Activated CD8-positive, alpha-beta T cell treated with anti-CD3 and anti-CD28 coated beads for 36 hours (primary cell): ENCODE data around the gene ATXN7L1. TPM values are rescaled to one million over a fixed set of nuclear protein-coding genes. Genes with fewer than 3 reads are reported as not detected.

Source experiments
- ATAC-seq: fragments of 200-7000 bp; cut with Tn5 transposase; one replicate; pipeline ENCODE4 v1.10.0; 2021; ENCODE audit warnings: mild to moderate bottlenecking, moderate library complexity
- CTCF ChIA-PET: fragments of 350-600 bp; sonication (Branson Sonifier 250); formaldehyde crosslinking; loops from one replicate; lab custom pipeline; 2021; ENCODE audit warnings: antibody characterized with exemption; lab: Charles Lee
- POLR2A ChIA-PET: fragments of 350-600 bp; sonication (Branson Sonifier 250); formaldehyde crosslinking; loops from one replicate; lab custom pipeline; 2021; ENCODE audit warnings: antibody characterized with exemption; lab: Charles Lee
- DNase-seq: peaks from one replicate; pipeline ENCODE4 v3.0.0-alpha.2; 2020
- H3K27ac Mint-ChIP-seq: one replicate; pipeline ENCODE4 v1.8.0; 2021; ENCODE audit warnings: mild to moderate bottlenecking, mixed read lengths
- H3K27me3 Mint-ChIP-seq: one replicate; pipeline ENCODE4 v1.8.0; 2021; ENCODE audit warnings: mixed read lengths
- H3K36me3 Mint-ChIP-seq: one replicate; pipeline ENCODE4 v1.8.0; 2021; ENCODE audit warnings: low read depth, mixed read lengths
- H3K4me1 Mint-ChIP-seq: one replicate; pipeline ENCODE4 v1.8.0; 2021; ENCODE audit warnings: low read depth, mixed read lengths
- H3K4me3 Mint-ChIP-seq: one replicate; pipeline ENCODE4 v1.8.0; 2021; ENCODE audit warnings: mild to moderate bottlenecking, moderate library complexity, mixed read lengths
- H3K9me3 Mint-ChIP-seq: one replicate; pipeline ENCODE4 v1.8.0; 2021; ENCODE audit warnings: mixed read lengths
- intact Hi-C: fragments of 100-400 bp; cut with micrococcal nuclease; formaldehyde crosslinking; loops from one replicate; pipeline ENCODE4 v1.10.0; 2022
- total RNA-seq, 2 experiments: library from RNA; stranded (reverse); gene quantifications; one replicate each; pipeline ENCODE4 v1.2.3, GENCODE V29; 2021
- TF ChIP-seq, protein P1 (sequence below): fragments of 200-600 bp; IDR thresholded peaks from one replicate; pipeline ENCODE4 v1.8.0; 2022; ENCODE audit warnings: antibody characterized with exemption, mild to moderate bottlenecking

Gene ATXN7L1
- total RNA-seq, 2 experiments from 2014 or later, result 4.8 to 5.3 TPM

DNA sequence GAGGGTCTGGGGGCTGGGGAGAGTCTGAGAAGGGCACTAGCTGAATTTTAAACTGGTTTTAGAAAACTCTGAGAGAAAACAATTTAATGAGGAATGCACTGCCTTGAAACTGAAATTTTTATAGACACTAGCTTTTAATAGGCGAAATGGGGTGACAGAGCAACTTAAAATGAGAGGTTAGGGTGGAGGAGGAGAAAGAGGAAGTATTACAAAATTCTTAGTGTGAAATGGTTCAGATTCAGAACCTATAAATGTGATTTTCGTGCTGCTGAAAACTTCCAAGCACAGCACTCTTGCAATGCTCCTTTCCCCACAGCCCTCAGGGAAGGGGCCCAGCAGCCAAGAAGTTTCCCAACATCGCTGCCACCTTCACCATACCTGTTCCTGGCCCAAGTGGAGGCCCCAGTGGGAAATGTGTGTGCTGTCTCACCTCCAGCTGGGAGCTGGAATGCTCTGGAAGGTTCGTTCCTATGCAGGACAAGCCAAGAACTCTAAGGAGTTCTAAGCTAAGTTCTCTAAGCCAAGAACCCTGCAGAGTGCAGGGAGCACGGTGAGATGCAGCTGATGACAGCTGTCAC lies 60.0 kb downstream of the ATXN7L1 start:
- H3K9me3 Mint-ChIP-seq, result no peaks in the 10 kb centered on the region
- H3K27me3 Mint-ChIP-seq, result no peaks in the 10 kb centered on the region
- TF ChIP-seq, protein P1, sequence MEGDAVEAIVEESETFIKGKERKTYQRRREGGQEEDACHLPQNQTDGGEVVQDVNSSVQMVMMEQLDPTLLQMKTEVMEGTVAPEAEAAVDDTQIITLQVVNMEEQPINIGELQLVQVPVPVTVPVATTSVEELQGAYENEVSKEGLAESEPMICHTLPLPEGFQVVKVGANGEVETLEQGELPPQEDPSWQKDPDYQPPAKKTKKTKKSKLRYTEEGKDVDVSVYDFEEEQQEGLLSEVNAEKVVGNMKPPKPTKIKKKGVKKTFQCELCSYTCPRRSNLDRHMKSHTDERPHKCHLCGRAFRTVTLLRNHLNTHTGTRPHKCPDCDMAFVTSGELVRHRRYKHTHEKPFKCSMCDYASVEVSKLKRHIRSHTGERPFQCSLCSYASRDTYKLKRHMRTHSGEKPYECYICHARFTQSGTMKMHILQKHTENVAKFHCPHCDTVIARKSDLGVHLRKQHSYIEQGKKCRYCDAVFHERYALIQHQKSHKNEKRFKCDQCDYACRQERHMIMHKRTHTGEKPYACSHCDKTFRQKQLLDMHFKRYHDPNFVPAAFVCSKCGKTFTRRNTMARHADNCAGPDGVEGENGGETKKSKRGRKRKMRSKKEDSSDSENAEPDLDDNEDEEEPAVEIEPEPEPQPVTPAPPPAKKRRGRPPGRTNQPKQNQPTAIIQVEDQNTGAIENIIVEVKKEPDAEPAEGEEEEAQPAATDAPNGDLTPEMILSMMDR, result no peak
- ATAC-seq (no peak), DNase-seq (no peak)
- no peak overlapping the region for H3K27ac Mint-ChIP-seq
- peaks cover 7% of the 10 kb centered on the region for H3K4me1 Mint-ChIP-seq
- no peak overlapping the region for H3K4me3 Mint-ChIP-seq
- no peaks in the 10 kb centered on the region for H3K36me3 Mint-ChIP-seq
- CTCF ChIA-PET, result interaction anchor here (0.9 to 1.4 kb wide), 4 partner anchors 9 to 255 kb away, joined by 3 to 5 read pairs (median 4); no protein-coding TSS in a partner anchor
- POLR2A ChIA-PET, result no interaction called here
- intact Hi-C loops, result no loop called here

DNA sequence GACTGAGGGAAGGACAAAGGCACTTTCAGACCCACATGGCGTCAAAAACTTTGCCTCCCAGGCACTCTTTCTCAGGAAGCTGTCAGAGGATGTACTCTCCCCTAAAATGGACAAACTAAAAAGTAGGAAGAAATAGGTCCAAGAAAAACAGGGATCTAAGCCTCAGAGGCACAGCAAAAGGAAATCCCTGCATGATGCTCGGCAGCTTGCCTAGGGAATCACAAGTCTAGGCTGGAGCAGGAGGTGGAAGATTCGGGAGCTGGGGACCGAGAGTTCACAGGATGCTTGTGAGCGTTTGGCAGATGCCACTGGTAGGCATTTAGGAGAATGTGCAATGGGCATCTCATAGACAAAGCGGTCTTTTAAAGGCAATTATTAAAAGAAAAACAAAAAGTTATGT lies 60.8 kb downstream of the ATXN7L1 start:
- H3K9me3 Mint-ChIP-seq, result no peaks in the 10 kb centered on the region
- ATAC-seq (no peak), DNase-seq (no peak)
- ChIA-PET CTCF (interaction anchor here (1.1 to 1.4 kb wide), 3 partner anchors 33 to 158 kb away, joined by 3 to 5 read pairs (median 4); no protein-coding TSS in a partner anchor), POLR2A (interaction anchor here (0.9 kb wide), 1 partner anchor 17 kb away, joined by 3 read pairs; no protein-coding TSS in a partner anchor)
- no peaks in the 10 kb centered on the region for H3K36me3 Mint-ChIP-seq
- H3K4me3 Mint-ChIP-seq, result no peak overlapping the region
- H3K27me3 Mint-ChIP-seq, result no peaks in the 10 kb centered on the region
- peaks cover 9% of the 10 kb centered on the region for H3K4me1 Mint-ChIP-seq
- TF ChIP-seq, protein P1, result no peak
- intact Hi-C loops, result no loop called here
- H3K27ac Mint-ChIP-seq, result no peak overlapping the region

DNA sequence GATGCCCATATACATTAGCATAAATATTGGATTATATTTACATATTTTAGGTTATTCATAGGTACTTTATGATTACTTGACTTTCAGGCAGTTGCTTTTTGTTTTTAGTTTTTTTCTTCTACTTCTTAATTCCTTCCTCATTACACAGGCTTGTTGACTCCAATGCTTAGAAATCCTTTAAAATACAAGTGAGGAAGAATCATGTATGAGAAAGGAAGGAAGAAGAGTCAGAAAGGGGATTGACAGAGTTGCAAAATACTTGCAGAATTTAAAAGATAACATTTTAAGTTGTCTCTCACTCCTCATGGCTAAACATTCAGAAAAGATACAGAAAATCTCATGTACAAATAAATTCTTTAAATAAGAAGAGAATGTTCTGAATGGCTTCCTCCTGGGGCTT lies 61.9 kb downstream of the ATXN7L1 start:
- Mint-ChIP-seq H3K4me1 (peaks cover 19% of the 10 kb centered on the region), H3K27ac (no peak overlapping the region), H3K4me3 (no peak overlapping the region), H3K36me3 (peaks cover 2% of the 10 kb centered on the region), H3K27me3 (no peaks in the 10 kb centered on the region), H3K9me3 (no peaks in the 10 kb centered on the region)
- POLR2A ChIA-PET, result no interaction called here
- no peak for ATAC-seq
- TF ChIP-seq, protein P1, result no peak
- CTCF ChIA-PET, result interaction anchor here (1.2 kb wide), 1 partner anchor 8 kb away, joined by 3 read pairs; no protein-coding TSS in a partner anchor
- intact Hi-C loops, result no loop called here
- DNase-seq, result no peak

DNA sequence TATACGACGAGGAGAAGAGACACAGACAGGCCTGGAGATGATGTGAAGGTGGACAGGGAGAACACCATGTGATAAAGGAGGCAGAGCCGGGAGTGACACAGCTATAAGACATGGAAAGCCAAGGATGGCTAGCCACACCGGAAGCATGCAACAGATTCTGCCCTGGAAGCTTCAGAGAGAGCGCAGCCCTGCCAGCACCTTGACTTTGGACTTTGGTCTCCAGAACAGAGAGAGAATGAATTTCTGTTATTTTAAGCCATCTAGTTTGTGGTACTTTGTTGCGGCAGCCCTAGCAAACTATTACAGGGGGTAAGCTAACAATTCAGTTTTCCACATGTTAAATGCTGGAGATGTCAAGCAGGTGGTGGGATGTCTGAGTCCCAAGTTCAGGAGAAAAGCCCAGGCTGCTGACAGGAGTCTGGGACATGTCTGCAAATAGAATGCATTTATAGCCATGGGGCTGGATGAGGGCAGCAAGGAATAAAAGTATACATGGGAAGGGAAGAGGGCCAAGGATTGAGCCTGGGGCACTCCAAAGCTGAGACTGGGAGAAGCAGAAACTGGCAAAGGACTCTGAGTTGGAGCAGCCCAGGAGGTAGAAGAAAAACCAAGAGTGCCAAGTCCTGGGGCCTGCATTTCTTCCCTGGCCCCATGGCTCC lies 65.1 kb downstream of the ATXN7L1 start:
- H3K27me3 Mint-ChIP-seq, result no peaks in the 10 kb centered on the region
- peaks cover 47% of the 10 kb centered on the region for H3K4me1 Mint-ChIP-seq
- intact Hi-C loops, result no loop called here
- DNase-seq, result no peak
- H3K9me3 Mint-ChIP-seq, result no peaks in the 10 kb centered on the region
- ChIA-PET CTCF (interaction anchor here (1.3 kb wide), 1 partner anchor 9 kb away, joined by 4 read pairs; no protein-coding TSS in a partner anchor), POLR2A (interaction anchor here (1.0 kb wide), 1 partner anchor 37 kb away, joined by 3 read pairs; no protein-coding TSS in a partner anchor)
- ATAC-seq, result no peak
- peaks cover 2% of the 10 kb centered on the region for H3K36me3 Mint-ChIP-seq
- TF ChIP-seq, protein P1, result no peak
- H3K4me3 Mint-ChIP-seq, result no peak overlapping the region
- H3K27ac Mint-ChIP-seq, result peak overlapping the region; percentile 2

DNA sequence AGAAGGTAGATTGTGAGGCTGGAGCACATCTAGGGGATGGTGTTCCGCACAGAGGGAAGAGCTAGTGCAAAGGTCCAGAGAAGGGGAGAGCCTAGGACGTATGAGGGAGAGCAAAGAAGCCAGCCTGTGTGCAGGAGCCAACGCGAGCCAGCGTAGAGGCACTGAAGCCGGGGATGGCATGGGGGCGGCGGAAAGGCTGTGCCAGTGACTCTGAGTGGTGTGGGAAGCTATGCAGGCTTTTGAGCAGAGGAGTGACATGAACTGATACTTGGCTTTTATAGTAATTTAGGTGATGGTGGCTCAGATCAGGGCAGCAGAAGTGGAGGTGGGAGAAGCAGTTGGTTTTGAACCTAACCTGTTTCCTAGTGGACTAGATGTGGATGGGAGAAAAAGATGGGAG lies 65.8 kb downstream of the ATXN7L1 start:
- intact Hi-C loops, result no loop called here
- TF ChIP-seq, protein P1, result no peak
- POLR2A ChIA-PET, result interaction anchor here (1.0 kb wide), 1 partner anchor 38 kb away, joined by 3 read pairs; no protein-coding TSS in a partner anchor
- DNase-seq (no peak), ATAC-seq (no peak)
- peaks cover 2% of the 10 kb centered on the region for H3K36me3 Mint-ChIP-seq
- no peaks in the 10 kb centered on the region for H3K27me3 Mint-ChIP-seq
- H3K4me1 Mint-ChIP-seq, result peaks cover 54% of the 10 kb centered on the region
- CTCF ChIA-PET, result no interaction called here
- H3K9me3 Mint-ChIP-seq, result no peaks in the 10 kb centered on the region
- peak overlapping the region; percentile 84 for H3K27ac Mint-ChIP-seq
- H3K4me3 Mint-ChIP-seq, result no peak overlapping the region
